Activated CD4-positive, alpha-beta T cell treated with anti-CD3 and anti-CD28 coated beads, Interleukin-2, amount 50 U/mL, for 4 hours (primary cell): ENCODE measurements around the gene CLASP1.

Experiments
- DNase-seq, 2 experiments: peaks; one replicate each; pipeline ENCODE4 v3.0.0-alpha.2; 2020

Gene CLASP1

DNA sequence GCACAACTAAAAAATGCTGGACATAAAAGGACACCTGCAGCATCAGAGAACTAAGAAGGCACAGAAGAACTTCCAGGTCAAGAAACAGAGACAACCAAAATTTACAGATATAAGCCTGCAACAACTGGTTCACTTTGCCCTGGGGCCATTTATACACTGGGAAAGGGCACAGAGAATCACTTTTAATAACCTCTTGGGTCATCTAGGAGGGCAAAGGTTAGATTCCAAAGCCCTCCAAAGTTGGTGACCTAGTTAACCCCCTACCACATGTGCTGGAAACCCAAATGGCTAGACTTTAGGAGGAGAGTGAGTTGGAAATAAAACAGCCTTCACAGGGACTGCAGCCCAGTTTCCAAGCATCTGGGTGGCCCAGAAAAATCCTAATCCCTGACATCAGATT is 115.3 kb downstream of the CLASP1 start:
- no peak for DNase-seq

- no peak for DNase-seq
Measured at GRCh38 chr2:121532894-121533293, 116.4 kb downstream of the CLASP1 start.

GRCh38 chr2:121532347-121532766 is 116.9 kb downstream of the CLASP1 start:
- DNase-seq: no peak

GRCh38 chr2:121530212-121530705 is 119.0 kb downstream of the CLASP1 start:
- DNase-seq: peak; percentile 81

DNA sequence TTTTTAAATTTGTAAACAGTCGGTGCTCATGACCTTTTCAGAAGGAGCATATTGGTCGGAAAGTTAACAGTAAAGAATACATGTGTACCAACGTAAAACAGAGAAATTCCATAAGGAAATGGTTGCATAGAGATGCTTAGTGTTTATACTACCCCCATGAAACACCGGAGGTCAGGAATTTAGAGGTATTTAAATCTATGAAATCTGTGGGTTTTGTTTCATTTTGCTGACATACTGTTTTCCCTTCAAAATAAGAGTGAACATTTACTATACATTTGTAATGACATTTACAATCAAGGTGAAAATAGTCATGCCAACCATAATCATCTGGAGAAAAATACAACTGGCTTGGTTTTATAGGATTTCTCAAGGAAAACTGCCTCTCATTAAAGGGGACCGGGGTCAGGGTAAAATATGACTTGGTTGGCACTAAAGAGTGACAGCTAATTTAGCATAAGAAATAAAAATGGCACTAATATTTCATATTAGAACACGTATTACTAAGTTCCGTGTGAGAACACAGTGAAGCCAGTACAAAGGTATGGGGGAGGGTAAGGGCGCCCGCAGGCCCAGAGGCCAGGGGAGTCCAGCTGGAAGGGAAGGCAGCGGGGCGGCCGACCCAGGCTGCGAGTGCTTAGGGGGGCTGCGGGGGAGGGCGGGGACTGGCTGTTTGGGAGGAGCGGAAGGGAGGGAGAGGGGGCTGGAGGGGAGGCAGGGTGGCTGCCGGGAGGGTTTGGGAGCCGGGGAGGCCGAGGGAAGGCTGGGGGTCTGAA is 119.6 kb downstream of the CLASP1 start:
- DNase-seq: no peak

GRCh38 chr2:121527009-121527682 is 122.1 kb downstream of the CLASP1 start:
- no peak for DNase-seq

GRCh38 chr2:121524685-121525425 is 124.4 kb downstream of the CLASP1 start:
- no peak for DNase-seq

- DNase-seq: no peak
Measured at GRCh38 chr2:121521359-121521758, 127.9 kb downstream of the CLASP1 start.

- no peak for DNase-seq
Measured at GRCh38 chr2:121520641-121520994, 128.6 kb downstream of the CLASP1 start.

DNA sequence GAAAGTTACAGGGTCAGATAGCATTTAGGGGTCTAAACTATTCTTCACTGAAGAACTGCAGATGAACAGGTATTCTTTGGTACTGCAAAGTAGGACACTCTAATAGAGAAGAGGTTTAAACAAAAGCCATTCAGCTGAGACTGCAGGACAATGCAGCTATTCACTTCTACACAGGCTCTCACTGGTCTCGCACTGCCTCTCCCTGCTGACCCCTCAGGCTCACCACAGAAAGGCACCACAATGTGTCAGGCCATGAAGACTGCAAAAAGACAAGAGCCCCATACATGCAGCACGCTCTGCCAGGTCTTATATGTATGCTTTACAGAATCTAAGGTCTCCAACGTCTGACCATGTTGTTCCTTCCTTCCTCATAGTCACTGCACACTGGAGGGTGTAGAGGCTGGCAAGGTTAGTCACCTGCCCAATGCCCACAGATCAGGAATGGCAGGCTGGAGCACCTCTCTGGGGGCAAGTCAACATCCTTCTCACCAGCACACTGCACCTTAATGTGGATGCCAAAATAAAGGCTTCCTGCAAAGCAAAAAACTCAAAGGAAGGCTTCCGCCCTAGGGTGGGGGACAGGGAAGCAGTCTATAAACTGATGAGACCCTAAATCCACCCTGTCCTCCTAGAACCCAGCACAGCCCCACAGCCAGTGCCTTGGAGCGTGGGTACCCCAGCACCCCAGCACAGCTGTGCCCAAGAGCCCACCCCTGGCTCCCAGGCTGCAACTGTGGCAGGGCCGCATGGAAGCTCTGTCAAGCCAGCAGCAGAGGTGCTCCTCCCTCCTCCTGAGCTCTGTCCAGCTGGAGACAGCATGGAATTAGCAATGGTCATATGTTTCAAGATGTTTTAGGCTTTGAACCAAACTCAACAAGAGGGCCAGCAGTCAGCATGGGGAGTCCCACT is 129.3 kb downstream of the CLASP1 start:
- no peak for DNase-seq

DNA sequence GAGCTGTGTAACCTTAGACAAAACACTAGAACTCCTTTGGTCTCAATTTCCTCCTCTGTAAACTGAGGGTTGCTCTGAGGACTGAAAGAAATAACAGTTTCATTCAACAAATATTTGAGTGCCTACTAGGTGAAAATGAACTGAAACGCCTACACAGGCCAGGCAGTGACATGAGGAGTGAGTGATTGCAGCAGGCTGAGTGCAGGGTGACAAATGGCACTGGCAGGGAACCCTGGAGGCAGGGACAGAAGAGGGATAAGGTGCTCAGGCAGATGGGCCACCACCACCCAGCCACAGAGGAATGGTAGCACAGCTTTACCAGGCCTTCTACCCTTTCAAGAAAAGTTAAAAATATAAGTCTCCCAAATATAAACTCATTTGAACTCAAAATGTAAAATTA is 130.1 kb downstream of the CLASP1 start:
- no peak for DNase-seq

GRCh38 chr2:121513597-121514333 is 135.5 kb downstream of the CLASP1 start:
- no peak for DNase-seq

DNA sequence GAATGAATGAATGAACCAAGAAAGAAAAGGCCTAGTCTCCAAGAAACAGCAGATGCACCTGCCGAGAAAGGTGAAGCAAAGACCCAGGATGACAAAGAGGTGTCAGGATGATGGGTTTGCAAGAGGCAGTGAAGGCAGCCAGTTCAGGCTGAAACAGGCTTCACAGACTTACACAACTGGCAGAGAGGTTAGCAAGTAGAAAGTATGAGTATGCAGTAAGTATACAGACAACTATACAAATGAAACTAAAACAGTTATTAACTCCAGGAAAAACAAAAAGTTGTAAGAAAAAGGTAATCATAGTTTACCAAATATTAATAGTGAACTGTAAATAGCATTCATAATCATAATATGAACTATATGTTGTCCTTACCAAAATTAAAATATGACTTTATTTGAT is 138.4 kb downstream of the CLASP1 start:
- no peak for DNase-seq

DNA sequence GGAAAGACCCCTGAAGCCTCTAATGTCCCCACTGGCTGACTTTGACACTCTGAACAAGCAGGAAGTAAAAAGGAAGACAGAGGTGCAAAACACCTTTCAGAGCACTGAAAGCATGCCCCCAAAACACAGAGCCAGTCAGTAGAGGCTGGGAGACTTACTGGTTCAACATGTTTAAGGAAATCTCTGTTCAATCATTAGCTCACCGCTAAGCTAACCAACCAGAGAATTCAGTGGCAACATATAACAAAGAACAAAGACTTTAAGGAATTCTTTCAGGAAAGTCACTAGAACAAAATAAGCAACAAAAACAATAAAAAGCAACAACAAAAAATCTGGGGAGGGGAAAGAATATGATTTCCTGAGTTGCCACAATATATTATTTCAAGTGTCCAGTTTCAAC is 142.6 kb downstream of the CLASP1 start:
- DNase-seq: no peak

DNA sequence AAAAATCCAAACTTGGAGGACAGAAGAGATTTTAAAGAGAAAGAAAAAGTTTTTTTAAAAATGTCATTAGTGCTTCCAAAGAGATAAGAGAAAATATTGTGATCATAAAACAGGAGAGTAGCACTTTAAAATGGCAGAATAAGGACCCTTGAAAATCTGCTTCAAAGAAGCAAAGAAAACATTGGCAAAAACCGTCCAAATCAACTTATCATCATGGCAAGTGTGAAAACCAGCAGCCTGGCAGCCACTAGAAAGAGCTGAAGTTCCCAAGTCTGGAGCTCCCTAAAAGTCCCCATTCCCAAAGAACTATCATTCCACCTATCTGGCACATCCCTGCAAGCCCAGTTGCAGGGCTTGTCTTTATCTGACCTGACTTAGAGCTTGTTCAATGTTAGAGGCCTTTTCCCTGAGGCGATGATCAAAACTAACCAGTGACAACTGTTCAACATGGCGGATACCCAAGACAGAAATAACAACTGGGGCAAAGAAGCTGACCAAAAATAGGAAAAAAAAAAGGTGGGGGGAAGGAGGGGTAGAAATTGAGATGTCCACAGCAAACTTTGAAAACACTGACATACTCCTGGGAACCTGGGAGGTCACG is 143.2 kb downstream of the CLASP1 start:
- DNase-seq: no peak

DNA sequence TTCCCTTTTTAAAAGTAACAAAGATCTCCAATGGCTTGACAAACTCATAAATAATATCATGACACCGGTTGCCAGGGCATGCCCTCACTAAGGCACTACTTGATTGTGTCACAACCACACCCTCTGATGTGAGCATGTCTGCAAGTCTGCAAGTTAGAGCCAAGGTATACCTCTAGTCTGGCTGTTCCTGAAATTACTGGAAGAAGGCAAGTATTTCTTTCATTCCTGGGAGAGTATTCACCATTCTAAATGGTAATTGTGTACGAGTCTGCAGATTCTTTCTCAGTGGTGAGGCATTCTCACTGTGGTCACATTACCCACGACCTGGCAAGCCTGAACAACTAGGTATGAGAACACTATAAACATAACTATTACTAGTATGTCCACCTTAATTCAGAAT is 144.3 kb downstream of the CLASP1 start:
- DNase-seq: no peak

- no peak for DNase-seq
Measured at GRCh38 chr2:121504316-121504715, 144.9 kb downstream of the CLASP1 start.

DNA sequence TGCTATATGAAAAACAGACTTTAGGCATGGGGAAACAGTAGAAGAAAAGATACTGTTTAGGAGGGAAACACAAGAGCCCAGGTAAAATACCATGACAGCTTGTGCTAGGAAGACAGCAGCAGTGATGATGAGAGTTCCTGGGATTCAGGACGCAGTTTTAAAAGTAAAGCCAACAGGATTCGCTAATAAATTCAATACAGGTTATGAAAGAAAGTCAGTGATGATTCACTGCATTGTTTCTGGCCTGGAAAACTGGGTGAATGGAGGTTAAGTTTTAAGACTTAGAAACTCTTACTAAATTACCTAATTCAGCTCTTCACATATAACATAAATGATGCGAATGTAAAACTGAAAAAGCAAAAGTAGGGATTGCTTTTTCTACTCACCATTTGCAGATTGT is 146.5 kb downstream of the CLASP1 start:
- DNase-seq: no peak

DNA sequence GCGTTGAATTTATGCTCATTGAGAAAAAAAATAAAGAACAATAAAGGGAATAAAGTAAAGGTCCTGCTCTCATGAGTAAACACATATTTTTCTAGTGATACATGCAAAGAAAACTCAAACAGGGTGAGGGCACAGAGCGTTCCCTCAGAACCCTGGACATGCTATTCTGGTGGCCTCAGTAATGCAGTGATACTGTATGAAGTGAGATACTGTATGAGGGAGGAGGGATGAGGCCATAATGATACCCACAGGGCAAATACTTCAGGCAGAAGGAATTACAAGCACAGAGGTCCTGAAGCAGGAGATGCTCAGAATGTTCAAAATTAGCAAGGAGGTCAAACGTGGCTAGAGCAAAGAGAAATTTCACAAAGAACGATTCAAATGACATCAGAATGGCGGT is 147.0 kb downstream of the CLASP1 start:
- no peak for DNase-seq

- DNase-seq: no peak
Measured at GRCh38 chr2:121501554-121501953, 147.7 kb downstream of the CLASP1 start.

GRCh38 chr2:121501031-121501430 is 148.2 kb downstream of the CLASP1 start:
- no peak for DNase-seq

DNA sequence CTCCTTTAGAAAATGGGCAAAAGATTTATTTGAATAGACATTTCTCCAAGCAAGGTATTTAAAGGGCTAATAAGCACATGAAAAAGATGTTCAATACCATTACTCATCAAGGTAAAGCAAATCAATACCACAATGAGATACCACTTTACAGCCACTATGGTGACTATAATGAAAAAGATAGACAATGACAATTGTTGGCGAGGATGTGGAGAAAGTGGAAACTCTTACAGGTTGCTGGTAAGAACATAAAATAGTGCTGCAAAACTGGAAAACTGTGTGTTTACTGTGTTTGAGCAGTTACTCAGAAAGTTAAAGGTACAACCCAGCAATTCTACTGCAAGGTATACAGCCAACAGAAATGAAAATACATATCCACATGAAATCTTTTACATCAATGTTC is 150.5 kb downstream of the CLASP1 start:
- DNase-seq: no peak
